Transverse colon (tissue), 4 donors: ENCODE data around the gene ARL15. TPM values are rescaled to one million over a fixed set of nuclear protein-coding genes. Genes with fewer than 3 reads are reported as not detected.

Experiments
- DNase-seq: peaks from one replicate; pipeline ENCODE4 v3.0.0-alpha.2; 2019
- H3K27ac ChIP-seq, 4 donors: fragments of 200-600 bp; sonication (generic); 2 replicates each; pipeline ENCODE4 v1.5.1; 2016 to 2018; ENCODE audit warnings: inconsistent platforms in 4 of 4
- H3K27me3 ChIP-seq: fragments of 200-600 bp; sonication (generic); 2 replicates; pipeline ENCODE4 v1.5.1; 2017; ENCODE audit warnings: inconsistent platforms
- H3K36me3 ChIP-seq, 4 donors: fragments of 200-600 bp; sonication (generic); 2 replicates each; pipeline ENCODE4 v1.5.1; 2017 to 2019; ENCODE audit warnings: inconsistent platforms in 4 of 4
- H3K4me1 ChIP-seq, 4 donors: fragments of 200-600 bp; sonication (generic); 2 replicates each; pipeline ENCODE4 v1.5.1; 2017 to 2020; ENCODE audit warnings: inconsistent platforms in 4 of 4
- H3K4me3 ChIP-seq, 4 donors: fragments of 200-600 bp; sonication (generic); 1 replicate in 1 of 4; 2 replicates in 3 of 4; pipeline versions ENCODE4 v1.5.1 to v1.6.1; 2017 to 2019; ENCODE audit warnings: inconsistent platforms in 4 of 4
- H3K9me3 ChIP-seq, 2 donors: fragments of 200-600 bp; sonication (generic); 2 replicates each; pipeline ENCODE4 v1.5.1; 2017 to 2019; ENCODE audit warnings: inconsistent platforms in 2 of 2
- EP300 ChIP-seq: sonication (generic); formaldehyde crosslinking; IDR thresholded peaks from one replicate; pipeline ENCODE4 v1.6.1; 2017; ENCODE audit warnings: antibody characterized with exemption, low read depth
- POLR2A ChIP-seq: fragments of 450-650 bp; IDR thresholded peaks from one replicate; pipeline ENCODE4 v1.6.1; 2016; ENCODE audit warnings: antibody characterized with exemption, mild to moderate bottlenecking, moderate library complexity
- POLR2AphosphoS5 ChIP-seq, 3 donors: sonication (generic); formaldehyde crosslinking; IDR thresholded peaks; one replicate each; pipeline ENCODE4 v1.6.1; 2016; ENCODE audit warnings: antibody characterized with exemption in 3 of 3
- WGBS, 2 donors: methylation state at CpG; one replicate each; pipeline ENCODE4 v1.1.5; 2018; ENCODE audit warnings: low coverage in 1 of 2; 5-methylcytosine and 5-hydroxymethylcytosine counted together
- in situ Hi-C, 4 donors: fragments of 200-750 bp; cut with MboI; loops; one replicate each; pipeline versions ENCODE4 v1.15.0 to v1.15.1; 2017; ENCODE audit warnings: low sequenced_read_pairs in 3 of 4, low pct_ligation_motif_present in 1 of 4, low pct_unique_long_range_greater_than_20kb in 1 of 4
- intact Hi-C: fragments of 100-400 bp; cut with DNase I; formaldehyde crosslinking; loops from one replicate; pipeline ENCODE4 v1.15.1; 2023; ENCODE audit warnings: low total_unique reads
- total RNA-seq, 4 donors: library from RNA; depleted of rRNA; stranded (reverse); fragments of >200 nt; gene quantifications; one replicate each; pipeline ENCODE4 v1.1.0, GENCODE V29; 2016
- TF ChIP-seq, protein P1 (sequence below), 5 experiments: fragments of 200-600 bp in 3 of 5; fragments of 450-650 bp in 2 of 5; sonication (generic) in 3 of 5; IDR thresholded peaks; 1 replicate in 2 of 5; 2 replicates in 3 of 5; pipeline ENCODE4 v1.5.1; 2016 to 2017; ENCODE audit warnings: antibody characterized with exemption in 5 of 5, inconsistent platforms in 3 of 5, mild to moderate bottlenecking in 2 of 5, moderate library complexity in 1 of 5

The ARL15 gene
- total RNA-seq, 4 donors from 2014 or later: 9.0 to 57.1 (median 27.7) TPM

- H3K36me3 ChIP-seq: no peaks in the 10 kb centered on the region
- in situ Hi-C loops (loop anchor here in 1 of 4 donors (10.0 kb wide), 1 partner anchor 85 kb away; no protein-coding TSS in a partner anchor), intact Hi-C loops (no loop called here)
- H3K9me3 ChIP-seq: no peaks in the 10 kb centered on the region
- H3K27me3 ChIP-seq: no peaks in the 10 kb centered on the region
- WGBS, 2 donors: 87 to 94% methylated on average over 2 to 4 of the region's 4 CpGs
- H3K4me3 ChIP-seq: no peak overlapping the region
- no peak for DNase-seq
- H3K4me1 ChIP-seq: no peaks in the 10 kb centered on the region
- no peak for TF ChIP-seq POLR2AphosphoS5 (IDR thresholded peaks at IDR 0.05)
- TF ChIP-seq EP300: no peak
- TF ChIP-seq POLR2A: no peak
- TF ChIP-seq, protein P1, sequence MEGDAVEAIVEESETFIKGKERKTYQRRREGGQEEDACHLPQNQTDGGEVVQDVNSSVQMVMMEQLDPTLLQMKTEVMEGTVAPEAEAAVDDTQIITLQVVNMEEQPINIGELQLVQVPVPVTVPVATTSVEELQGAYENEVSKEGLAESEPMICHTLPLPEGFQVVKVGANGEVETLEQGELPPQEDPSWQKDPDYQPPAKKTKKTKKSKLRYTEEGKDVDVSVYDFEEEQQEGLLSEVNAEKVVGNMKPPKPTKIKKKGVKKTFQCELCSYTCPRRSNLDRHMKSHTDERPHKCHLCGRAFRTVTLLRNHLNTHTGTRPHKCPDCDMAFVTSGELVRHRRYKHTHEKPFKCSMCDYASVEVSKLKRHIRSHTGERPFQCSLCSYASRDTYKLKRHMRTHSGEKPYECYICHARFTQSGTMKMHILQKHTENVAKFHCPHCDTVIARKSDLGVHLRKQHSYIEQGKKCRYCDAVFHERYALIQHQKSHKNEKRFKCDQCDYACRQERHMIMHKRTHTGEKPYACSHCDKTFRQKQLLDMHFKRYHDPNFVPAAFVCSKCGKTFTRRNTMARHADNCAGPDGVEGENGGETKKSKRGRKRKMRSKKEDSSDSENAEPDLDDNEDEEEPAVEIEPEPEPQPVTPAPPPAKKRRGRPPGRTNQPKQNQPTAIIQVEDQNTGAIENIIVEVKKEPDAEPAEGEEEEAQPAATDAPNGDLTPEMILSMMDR (IDR thresholded peaks at IDR 0.05): no peak
- no peak overlapping the region for H3K27ac ChIP-seq
Observed at GRCh38 chr5:54329731-54330709, 19.6 kb upstream of the ARL15 start.

DNA sequence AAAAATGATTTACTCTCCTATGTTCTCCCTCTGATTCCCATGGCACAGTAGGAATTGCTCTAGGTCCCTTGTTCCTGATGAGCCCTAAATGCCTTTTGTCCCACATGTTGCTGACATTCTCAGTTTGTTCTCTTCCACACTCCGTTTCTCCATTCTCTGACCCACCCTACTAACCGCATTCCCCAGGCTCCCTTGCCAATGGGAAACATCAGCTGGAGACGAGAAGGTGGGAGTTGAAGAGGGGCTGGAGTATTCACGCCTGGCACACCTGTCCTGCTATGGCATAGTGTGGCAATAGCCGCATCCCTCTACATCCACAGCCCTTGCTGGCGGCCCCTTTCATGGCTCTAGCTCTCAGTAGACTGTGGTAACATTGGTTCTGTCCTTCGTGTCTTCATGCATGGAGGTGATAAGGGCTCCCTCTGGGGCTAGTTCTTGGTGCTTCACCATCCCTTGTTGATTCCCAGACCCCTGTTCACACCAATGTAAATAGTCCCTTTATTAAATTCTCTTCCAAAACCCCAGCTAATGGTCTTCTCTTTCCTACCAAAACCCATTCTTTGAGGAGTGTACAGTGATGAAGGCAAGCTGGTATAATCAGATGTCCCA lies 16.4 kb upstream of the ARL15 start:
- DNase-seq: no peak
- TF ChIP-seq POLR2A (no peak), POLR2AphosphoS5 (IDR thresholded peaks at IDR 0.05) (no peak), EP300 (no peak)
- TF ChIP-seq, protein P1 (IDR thresholded peaks at IDR 0.05): no peak
- no peaks in the 10 kb centered on the region for H3K4me1 ChIP-seq
- intact Hi-C loops: loop anchor here (2.0 kb wide), 1 partner anchor 36 kb away; no protein-coding TSS in a partner anchor
- H3K36me3 ChIP-seq: no peaks in the 10 kb centered on the region
- no peaks in the 10 kb centered on the region for H3K27me3 ChIP-seq
- H3K27ac ChIP-seq: no peak overlapping the region
- H3K9me3 ChIP-seq: no peaks in the 10 kb centered on the region
- H3K4me3 ChIP-seq: no peak overlapping the region
- in situ Hi-C loops: loop anchor here in 1 of 4 donors (10.0 kb wide), 1 partner anchor 88 kb away; no protein-coding TSS in a partner anchor
- WGBS, 2 donors: 85 to 91% methylated on average over 4 to 7 of the region's 7 CpGs

DNA sequence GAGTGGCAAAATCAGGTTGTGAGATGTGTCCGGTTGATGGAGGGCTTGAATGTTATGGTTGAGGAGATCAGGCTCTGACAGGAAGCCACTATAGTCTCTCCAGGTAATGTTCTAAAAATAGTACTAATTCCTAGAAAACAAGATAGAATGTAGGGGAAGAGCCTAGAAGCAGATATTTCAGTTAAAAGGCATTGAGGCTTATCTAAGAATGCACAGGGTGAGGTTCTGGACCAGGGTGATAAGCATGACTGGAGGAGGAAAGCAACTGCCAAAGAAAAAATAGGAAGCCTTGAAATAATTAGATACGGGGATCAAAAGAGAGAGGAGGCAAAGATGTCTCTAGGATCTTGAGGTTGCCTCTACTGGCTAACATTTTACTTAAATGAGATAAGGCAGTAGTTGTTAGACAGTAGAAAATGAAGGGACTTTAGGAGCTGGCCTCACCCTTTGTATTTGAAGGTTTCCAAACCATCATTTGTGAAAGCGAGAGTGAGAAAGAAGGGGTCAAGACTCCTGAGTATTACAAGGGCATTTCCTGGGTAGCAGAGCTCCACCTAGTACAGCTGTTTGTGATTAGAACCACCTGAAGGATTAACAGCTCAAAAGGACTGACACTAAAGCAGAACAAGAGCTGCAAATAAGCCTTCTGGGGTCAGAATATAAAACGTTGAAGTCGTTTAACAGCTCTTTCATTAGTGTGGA lies 15.4 kb upstream of the ARL15 start:
- WGBS, 2 donors: 52 to 67% methylated on average over 3 to 5 of the region's 5 CpGs
- no peak overlapping the region for H3K27ac ChIP-seq
- no peaks in the 10 kb centered on the region for H3K36me3 ChIP-seq
- intact Hi-C loops (loop anchor here (2.0 kb wide), 1 partner anchor 35 kb away; no protein-coding TSS in a partner anchor), in situ Hi-C loops (loop anchor here in 1 of 4 donors (10.0 kb wide), 1 partner anchor 89 kb away; no protein-coding TSS in a partner anchor)
- H3K27me3 ChIP-seq: no peaks in the 10 kb centered on the region
- H3K9me3 ChIP-seq: no peaks in the 10 kb centered on the region
- DNase-seq: no peak
- no peaks in the 10 kb centered on the region for H3K4me1 ChIP-seq
- TF ChIP-seq POLR2AphosphoS5 (IDR thresholded peaks at IDR 0.05): no peak
- no peak for TF ChIP-seq POLR2A
- TF ChIP-seq, protein P1 (IDR thresholded peaks at IDR 0.05): no peak
- TF ChIP-seq EP300: no peak
- H3K4me3 ChIP-seq: no peak overlapping the region

DNA sequence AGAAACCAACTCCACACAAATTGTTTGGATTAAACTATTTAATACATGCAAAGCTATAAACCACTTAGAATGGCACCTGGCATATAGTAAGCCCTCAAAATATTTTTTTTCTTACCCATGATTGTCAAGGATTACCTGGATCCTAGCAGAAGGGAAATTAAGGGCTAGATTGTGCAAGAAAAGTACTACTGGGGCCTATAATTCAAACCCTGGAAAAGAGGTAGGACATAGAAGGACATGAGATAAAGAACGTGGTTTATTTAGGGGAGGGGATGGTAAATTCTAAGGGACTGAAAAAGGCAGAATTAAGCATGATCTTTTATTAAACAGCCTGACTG lies 14.9 kb upstream of the ARL15 start:
- 71 to 85% methylated on average over 1 of the region's 1 CpG for WGBS, 2 donors
- in situ Hi-C loops: loop anchor here in 1 of 4 donors (10.0 kb wide), 1 partner anchor 90 kb away; no protein-coding TSS in a partner anchor
- no peak overlapping the region for H3K4me3 ChIP-seq
- DNase-seq: no peak
- H3K27me3 ChIP-seq: no peaks in the 10 kb centered on the region
- no peak overlapping the region for H3K27ac ChIP-seq
- no peaks in the 10 kb centered on the region for H3K9me3 ChIP-seq
- H3K36me3 ChIP-seq: no peaks in the 10 kb centered on the region
- TF ChIP-seq POLR2A: no peak
- TF ChIP-seq POLR2AphosphoS5 (IDR thresholded peaks at IDR 0.05): no peak
- TF ChIP-seq, protein P1 (IDR thresholded peaks at IDR 0.05): no peak
- no peak for TF ChIP-seq EP300
- intact Hi-C loops: no loop called here
- peaks cover 0 to 3% (median 0%) of the 10 kb centered on the region in 4 donors for H3K4me1 ChIP-seq
